Fibroblast of mammary gland (primary cell): ENCODE measurements around the gene BOD1.

Source experiments
- DNase-seq: peaks from one replicate; pipeline ENCODE4 v3.0.0-alpha.2; 2010; ENCODE audit warnings: low read depth
- H3K4me3 ChIP-seq: 2 replicates; pipeline ENCODE4 v1.5.1; 2011; ENCODE audit warnings: low read depth, mild to moderate bottlenecking, low read length, moderate library complexity; ENCODE audit not compliant: control insufficient read depth
- CTCF ChIP-seq: conservative IDR thresholded peaks from 2 replicates; pipeline ENCODE4 v1.5.1; 2011; ENCODE audit warnings: low read depth, low read length, inconsistent platforms; ENCODE audit not compliant: control insufficient read depth, insufficient read depth

The BOD1 gene

GRCh38 chr5:173616577-173617118 lies at the start of gene BOD1:
BOD1 (minus strand) TSS chr5:173616650; CDS start chr5:173616436, 214 bp downstream.
- no peak for TF ChIP-seq CTCF
- peak within 1 kb of the TSS; percentile 78 for H3K4me3 ChIP-seq
- peak; percentile 97 for DNase-seq

DNA sequence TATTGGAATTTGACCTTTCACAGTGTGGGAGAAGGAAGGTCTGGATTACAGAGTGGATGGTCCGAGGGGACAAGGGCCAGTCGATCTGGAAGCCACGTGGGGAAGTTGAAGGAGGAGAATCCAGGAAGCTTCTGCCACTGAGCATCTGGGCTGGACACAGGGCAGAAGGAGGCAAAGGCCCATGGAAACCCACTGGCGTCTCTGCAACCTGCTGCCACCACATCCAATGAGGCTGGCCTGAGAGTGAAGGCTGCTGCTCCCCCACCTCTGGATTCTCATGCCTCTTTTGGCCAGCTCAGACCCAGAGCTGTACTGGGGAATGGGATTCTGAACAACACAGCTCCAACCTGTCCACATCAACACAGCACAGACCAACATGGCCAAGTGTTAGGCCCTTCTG lies 48.9 kb upstream of the BOD1 start:
- TF ChIP-seq CTCF: no peak
- no peak for DNase-seq
- H3K4me3 ChIP-seq: no peak overlapping the region

GRCh38 chr5:173664154-173664526 lies 47.7 kb upstream of the BOD1 start:
- DNase-seq: no peak
- H3K4me3 ChIP-seq: no peak overlapping the region
- TF ChIP-seq CTCF: no peak

- no peak overlapping the region for H3K4me3 ChIP-seq
Measured at GRCh38 chr5:173663352-173664153, 47.1 kb upstream of the BOD1 start.

DNA sequence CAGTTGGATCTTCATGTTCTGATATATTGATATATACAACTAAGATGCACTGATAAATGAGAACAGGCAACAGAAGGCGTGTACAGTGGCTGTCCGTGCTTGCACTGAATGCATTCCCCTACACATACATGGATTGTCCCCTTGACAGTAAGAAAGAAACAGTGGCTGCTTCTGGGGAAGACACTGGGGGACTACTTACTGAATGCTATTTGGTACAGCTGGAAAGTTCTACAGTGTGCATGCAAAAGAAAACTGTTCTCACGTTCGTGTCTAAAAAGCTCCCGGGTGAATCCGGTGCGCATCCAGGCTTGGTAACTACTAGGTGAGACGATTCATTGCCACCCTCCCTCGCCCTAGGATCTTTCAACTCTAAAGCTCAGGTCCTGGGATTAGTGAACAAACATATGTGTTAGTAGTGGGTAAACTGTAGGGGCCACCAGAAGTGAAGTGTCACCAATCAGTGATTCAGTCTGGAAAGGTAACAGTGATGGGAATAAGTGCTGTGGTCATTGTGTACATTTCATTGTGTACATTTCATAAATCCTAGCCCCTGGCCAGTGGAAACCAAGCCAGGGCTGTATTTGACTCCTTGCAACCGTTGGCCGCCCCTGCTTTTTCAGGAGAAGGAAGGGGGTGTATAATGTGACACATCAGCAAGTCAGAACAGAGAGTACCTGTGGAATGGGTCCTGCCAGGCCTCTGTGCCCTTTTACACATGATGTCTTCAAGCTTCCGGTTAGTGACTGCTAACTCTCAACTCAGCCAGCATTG lies 46.3 kb upstream of the BOD1 start:
- TF ChIP-seq CTCF: no peak
- DNase-seq: no peak
- H3K4me3 ChIP-seq: no peak overlapping the region

More at GRCh38 chr5:173663352-173664153, 47.1 kb upstream of the BOD1 start:
- no peak for DNase-seq
- no peak for TF ChIP-seq CTCF

- no peak overlapping the region for H3K4me3 ChIP-seq
- DNase-seq: no peak
- TF ChIP-seq CTCF: no peak
Measured at GRCh38 chr5:173660481-173661280, 44.2 kb upstream of the BOD1 start.
